ENCODE measurements around the gene MAP4K3.

Gene MAP4K3

DNA sequence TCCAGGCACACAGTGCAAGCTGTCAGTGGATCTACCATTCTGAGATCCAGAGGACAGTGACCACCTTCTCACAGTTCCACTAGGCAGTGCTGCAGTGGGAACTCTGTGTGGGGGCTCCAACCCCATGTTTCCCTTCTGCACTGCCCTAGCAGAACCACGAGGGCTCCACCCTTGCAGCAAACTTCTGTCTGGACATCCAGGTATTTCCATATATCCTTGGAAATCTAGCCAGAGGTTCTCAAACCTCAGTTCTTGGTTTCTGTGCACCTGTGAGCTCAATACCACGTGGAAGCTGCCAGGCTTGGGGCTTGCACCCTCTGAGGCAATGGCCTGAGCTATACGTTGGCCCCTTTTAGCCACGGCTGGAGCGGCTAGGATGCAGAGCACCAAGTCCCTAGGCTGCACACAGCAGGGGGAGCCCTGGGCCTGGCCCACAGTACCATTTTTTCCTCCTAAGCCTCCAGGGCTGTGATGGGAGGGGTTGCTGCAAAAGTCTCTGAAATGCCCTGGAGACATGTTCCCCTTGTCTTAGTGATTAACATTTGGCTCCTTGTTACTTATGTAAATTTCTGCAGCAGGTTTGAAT lies 77.5 kb downstream of the MAP4K3 start:
- DNase-seq (ENCODE audit: insufficient read length, low spot score) = no peak
- no peak for FAIRE-seq
- TF ChIP-seq, protein P1, sequence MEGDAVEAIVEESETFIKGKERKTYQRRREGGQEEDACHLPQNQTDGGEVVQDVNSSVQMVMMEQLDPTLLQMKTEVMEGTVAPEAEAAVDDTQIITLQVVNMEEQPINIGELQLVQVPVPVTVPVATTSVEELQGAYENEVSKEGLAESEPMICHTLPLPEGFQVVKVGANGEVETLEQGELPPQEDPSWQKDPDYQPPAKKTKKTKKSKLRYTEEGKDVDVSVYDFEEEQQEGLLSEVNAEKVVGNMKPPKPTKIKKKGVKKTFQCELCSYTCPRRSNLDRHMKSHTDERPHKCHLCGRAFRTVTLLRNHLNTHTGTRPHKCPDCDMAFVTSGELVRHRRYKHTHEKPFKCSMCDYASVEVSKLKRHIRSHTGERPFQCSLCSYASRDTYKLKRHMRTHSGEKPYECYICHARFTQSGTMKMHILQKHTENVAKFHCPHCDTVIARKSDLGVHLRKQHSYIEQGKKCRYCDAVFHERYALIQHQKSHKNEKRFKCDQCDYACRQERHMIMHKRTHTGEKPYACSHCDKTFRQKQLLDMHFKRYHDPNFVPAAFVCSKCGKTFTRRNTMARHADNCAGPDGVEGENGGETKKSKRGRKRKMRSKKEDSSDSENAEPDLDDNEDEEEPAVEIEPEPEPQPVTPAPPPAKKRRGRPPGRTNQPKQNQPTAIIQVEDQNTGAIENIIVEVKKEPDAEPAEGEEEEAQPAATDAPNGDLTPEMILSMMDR (IDR thresholded peaks at IDR 0.05; ENCODE audit: insufficient read depth, missing control alignments) = no peak

DNA sequence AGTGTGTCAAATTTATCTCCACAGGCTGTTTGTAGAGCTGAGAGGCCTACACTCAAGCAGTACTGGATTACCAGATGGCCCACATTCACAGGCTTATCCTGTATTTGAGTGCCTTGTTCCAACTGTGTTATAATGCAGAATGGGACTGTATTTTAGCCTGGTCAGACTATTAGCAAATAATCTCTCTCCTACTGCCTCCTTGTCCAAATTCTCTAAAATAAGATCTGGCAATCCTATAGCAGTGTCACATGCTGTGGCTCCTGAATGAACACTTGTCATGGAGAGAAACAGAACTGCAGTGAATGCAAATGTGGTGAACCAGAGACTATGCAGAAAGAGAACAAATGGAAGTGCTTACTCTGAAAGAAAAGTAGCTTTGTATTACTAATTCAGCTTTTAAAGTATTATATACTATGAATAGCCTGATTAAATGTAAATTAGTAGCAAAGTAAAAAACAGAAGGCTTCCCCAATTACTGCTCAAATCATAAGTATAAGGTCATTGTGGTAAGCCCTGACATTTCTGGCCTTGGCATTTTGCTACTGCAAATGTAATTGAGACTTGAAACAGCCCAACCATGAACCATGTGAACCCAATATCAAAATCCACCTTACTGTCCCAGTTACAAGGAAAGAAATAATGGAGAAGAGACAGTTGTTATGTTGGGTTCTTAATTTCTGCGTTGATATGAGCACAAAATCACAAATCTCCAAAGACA lies 80.0 kb downstream of the MAP4K3 start:
- DNase-seq (ENCODE audit: insufficient read length, low spot score) (no peak), FAIRE-seq (peak; percentile 77)
- TF ChIP-seq, protein P1 (IDR thresholded peaks at IDR 0.05; ENCODE audit: insufficient read depth, missing control alignments) = no peak

DNA sequence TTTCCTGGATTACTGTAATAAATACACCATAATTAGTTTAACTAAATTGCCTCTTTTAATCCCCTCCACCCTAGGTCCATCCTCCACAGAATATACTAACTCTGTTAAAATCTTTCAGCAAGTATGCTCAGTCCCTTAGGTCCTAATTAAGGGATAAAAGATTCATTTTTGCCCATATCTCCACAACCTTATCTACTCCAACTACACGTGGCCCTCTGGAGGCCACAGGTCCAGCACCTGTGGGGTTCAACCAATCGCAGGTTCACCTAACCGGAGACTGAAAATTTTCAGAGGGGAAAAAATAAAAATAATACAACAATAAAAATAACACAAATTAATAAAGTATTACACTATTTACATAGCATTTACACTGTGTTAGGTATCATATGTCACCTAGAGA lies 86.4 kb downstream of the MAP4K3 start:
- TF ChIP-seq, protein P1 (IDR thresholded peaks at IDR 0.05; ENCODE audit: insufficient read depth, missing control alignments) = no peak
- DNase-seq (ENCODE audit: insufficient read length, low spot score) (no peak), FAIRE-seq (no peak)

DNA sequence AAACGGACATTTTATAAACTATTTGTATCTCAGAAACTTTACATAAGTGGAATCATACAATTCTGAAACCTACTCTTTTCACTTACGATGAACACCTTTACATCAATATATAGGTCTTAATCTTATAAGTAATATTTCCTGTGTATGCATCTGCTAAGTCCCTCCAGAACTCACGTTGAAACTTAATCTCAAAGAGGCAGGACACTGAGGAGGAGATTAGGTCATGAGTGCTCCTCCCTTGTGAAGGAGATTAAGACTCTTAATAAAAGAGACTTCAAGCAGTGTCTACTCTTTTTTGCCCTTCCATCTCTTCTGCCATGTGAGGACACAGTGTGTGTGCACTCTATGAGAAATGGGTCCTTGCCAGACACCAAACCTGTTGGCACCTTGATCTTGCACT lies 98.6 kb downstream of the MAP4K3 start:
- FAIRE-seq (peak; percentile 78), DNase-seq (ENCODE audit: insufficient read length, low spot score) (no peak)
- TF ChIP-seq, protein P1 (IDR thresholded peaks at IDR 0.05; ENCODE audit: insufficient read depth, missing control alignments) = no peak

DNA sequence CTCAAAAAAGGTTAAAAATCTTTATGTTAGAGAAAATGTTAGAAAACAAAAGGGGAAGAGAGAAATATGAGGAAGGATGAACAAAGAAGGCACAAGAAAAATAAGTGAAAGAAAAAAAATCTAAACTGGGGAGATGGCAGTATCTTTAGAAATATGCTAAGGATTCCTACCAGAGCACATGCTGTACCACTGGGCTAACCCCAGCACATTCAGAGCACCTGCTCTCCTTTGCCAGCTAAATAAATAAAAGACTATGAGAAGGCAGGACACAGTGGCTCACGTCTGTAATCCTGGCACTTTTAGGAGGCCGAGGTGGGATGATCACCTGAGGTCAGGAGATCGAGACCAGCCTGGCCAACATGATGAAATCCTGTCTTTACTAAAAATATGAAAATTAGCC lies 101.2 kb downstream of the MAP4K3 start:
- FAIRE-seq (no peak), DNase-seq (ENCODE audit: insufficient read length, low spot score) (no peak)
- TF ChIP-seq, protein P1 (IDR thresholded peaks at IDR 0.05; ENCODE audit: insufficient read depth, missing control alignments) = no peak

DNA sequence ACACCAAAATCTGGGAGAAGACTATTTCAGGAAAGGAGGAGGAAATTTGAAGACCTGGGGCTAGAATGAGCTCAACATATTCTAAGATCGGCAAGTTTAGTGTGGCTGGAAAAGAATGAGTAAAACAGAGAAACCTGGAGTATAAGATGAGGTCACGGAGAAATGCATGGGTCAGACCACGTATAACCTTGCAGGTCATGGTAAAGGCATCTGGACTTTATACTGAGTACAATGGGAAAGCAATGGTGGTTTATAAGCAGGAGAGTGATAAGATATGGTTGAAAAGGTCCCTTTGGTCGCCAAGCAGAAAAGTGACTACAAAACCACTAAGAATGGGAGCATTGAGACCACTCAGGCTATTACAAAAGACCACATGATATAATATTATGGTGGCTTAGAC lies 102.1 kb downstream of the MAP4K3 start:
- no peak for DNase-seq (ENCODE audit: insufficient read length, low spot score)
- FAIRE-seq = no peak

More for the DNA sequence above, 102.1 kb downstream of the MAP4K3 start:
- TF ChIP-seq, protein P1 (IDR thresholded peaks at IDR 0.05; ENCODE audit: insufficient read depth, missing control alignments) = no peak

Measured in D721Med (cell line).